Neuronal stem cell (in vitro differentiated cells): ENCODE measurements around the gene H1-8.
A peak's percentile ranks its signal among the peaks of the same experiment; 100 is the strongest.

ENCODE experiments used
- DNase-seq: peaks from one replicate; pipeline ENCODE4 v3.0.0-alpha.2; 2013; ENCODE audit warnings: low spot score
- H2AFZ ChIP-seq: one replicate; pipeline ENCODE4 v1.6.1; 2013; ENCODE audit warnings: mild to moderate bottlenecking, low read length, inconsistent platforms
- H2AK5ac ChIP-seq: 2 replicates; pipeline ENCODE4 v1.6.1; 2013; ENCODE audit warnings: low read depth, mild to moderate bottlenecking, inconsistent platforms, low read length, moderate library complexity, mixed read lengths
- H2BK120ac ChIP-seq: 2 replicates; pipeline ENCODE4 v1.6.1; 2013; ENCODE audit warnings: low read depth, mild to moderate bottlenecking, inconsistent platforms, low read length, moderate library complexity, mixed read lengths
- H2BK12ac ChIP-seq: one replicate; pipeline ENCODE4 v1.6.1; 2013; ENCODE audit warnings: low read length, inconsistent platforms
- H2BK15ac ChIP-seq: 2 replicates; pipeline ENCODE4 v1.6.1; 2013; ENCODE audit warnings: mild to moderate bottlenecking, low read length, inconsistent platforms, mixed read lengths
- H2BK5ac ChIP-seq: one replicate; pipeline ENCODE4 v1.6.1; 2013; ENCODE audit warnings: inconsistent platforms, mild to moderate bottlenecking, low read length, moderate library complexity
- H3K14ac ChIP-seq: one replicate; pipeline ENCODE4 v1.6.1; 2013; ENCODE audit warnings: low read length, inconsistent platforms
- H3K18ac ChIP-seq: 2 replicates; pipeline ENCODE4 v1.6.1; 2013; ENCODE audit warnings: low read length, inconsistent platforms
- H3K23ac ChIP-seq: 2 replicates; pipeline ENCODE4 v1.6.1; 2013; ENCODE audit warnings: low read depth, mild to moderate bottlenecking, mixed read lengths, low read length, inconsistent platforms; ENCODE audit not compliant: poor library complexity
- H3K27ac ChIP-seq: replicated peaks from 3 replicates; pipeline ENCODE4 v1.5.1; 2013; ENCODE audit warnings: low read length, inconsistent platforms
- H3K27me3 ChIP-seq, 3 experiments: 2 replicates each; pipeline ENCODE4 v1.6.1; 2013; ENCODE audit warnings: low read length in 3 of 3, mild to moderate bottlenecking in 2 of 3, inconsistent platforms in 1 of 3, low read depth in 1 of 3, mixed read lengths in 1 of 3, moderate library complexity in 1 of 3; ENCODE audit not compliant: control insufficient read depth in 3 of 3, insufficient read depth in 3 of 3
- H3K36me3 ChIP-seq, 2 donors: replicated peaks in 1 of 2; 2 replicates each; pipeline ENCODE4 v1.6.1; 2013; ENCODE audit warnings: low read length in 2 of 2; ENCODE audit not compliant: control insufficient read depth in 2 of 2, insufficient read depth in 2 of 2
- H3K4ac ChIP-seq: 2 replicates; pipeline ENCODE4 v1.6.1; 2013; ENCODE audit warnings: inconsistent platforms, mild to moderate bottlenecking, low read length, moderate library complexity
- H3K4me1 ChIP-seq, 2 donors: 1 replicate in 1 of 2; 2 replicates in 1 of 2; pipeline ENCODE4 v1.6.1; 2013; ENCODE audit warnings: low read length in 2 of 2, low read depth in 1 of 2; ENCODE audit not compliant: control insufficient read depth in 2 of 2, insufficient read depth in 1 of 2
- H3K4me2 ChIP-seq: one replicate; pipeline ENCODE4 v1.6.1; 2013; ENCODE audit warnings: mild to moderate bottlenecking, low read length, inconsistent platforms; ENCODE audit not compliant: insufficient read depth, poor library complexity, severe bottlenecking
- H3K4me3 ChIP-seq, 2 donors: 2 replicates each; pipeline ENCODE4 v1.5.1; 2013; ENCODE audit warnings: low read length in 2 of 2, mild to moderate bottlenecking in 2 of 2, inconsistent platforms in 1 of 2, moderate library complexity in 1 of 2
- H3K79me1 ChIP-seq: one replicate; pipeline ENCODE4 v1.6.1; 2013; ENCODE audit warnings: low read depth, mild to moderate bottlenecking, inconsistent platforms, low read length, moderate library complexity
- H3K9ac ChIP-seq: one replicate; pipeline ENCODE4 v1.6.1; 2013; ENCODE audit warnings: mild to moderate bottlenecking, low read depth, low read length, inconsistent platforms; ENCODE audit not compliant: poor library complexity
- H3K9me3 ChIP-seq, 2 donors: replicated peaks in 1 of 2; 2 replicates each; pipeline versions ENCODE3 to v1.6.1; 2013; ENCODE audit warnings: low read length in 2 of 2, mild to moderate bottlenecking in 2 of 2, inconsistent platforms in 1 of 2, low read depth in 1 of 2, mixed read lengths in 1 of 2, moderate library complexity in 1 of 2; ENCODE audit not compliant: control insufficient read depth in 2 of 2, insufficient read depth in 1 of 2
- H4K8ac ChIP-seq: one replicate; pipeline ENCODE4 v1.6.1; 2013; ENCODE audit warnings: low read depth, mild to moderate bottlenecking, inconsistent platforms, low read length, moderate library complexity
- H4K91ac ChIP-seq: one replicate; pipeline ENCODE4 v1.6.1; 2013; ENCODE audit warnings: low read length, low read depth, mild to moderate bottlenecking, inconsistent platforms; ENCODE audit not compliant: poor library complexity
- WGBS, 2 donors: extraction: QIAGEN DNeasy Blood & Tissue Kit; methylation state at CpG; one replicate each; pipeline ENCODE4 v1.1.7; 2013; ENCODE audit warnings: missing lambda C conversion rate in 2 of 2, mixed read lengths in 1 of 2; ENCODE audit not compliant: insufficient read length in 2 of 2, insufficient replicate concordance in 1 of 2; ENCODE audit errors: extremely low coverage in 2 of 2; 5-methylcytosine and 5-hydroxymethylcytosine counted together

Gene H1-8

GRCh38 chr3:129549805-129550204 is 6.8 kb downstream of the H1-8 start:
- Histone ChIP-seq H2BK120ac (no peak overlapping the region), H3K36me3 (no peaks in the 10 kb centered on the region), H2AFZ (no peak overlapping the region), H4K8ac (no peak overlapping the region), H4K91ac (no peak overlapping the region), H3K14ac (no peak overlapping the region), H3K4me3 (no peak overlapping the region), H3K4ac (no peak overlapping the region), H3K27me3 (no peaks in the 10 kb centered on the region), H3K4me2 (no peak overlapping the region), H3K9me3 (no peaks in the 10 kb centered on the region), H2BK15ac (no peak overlapping the region), H3K79me1 (no peaks in the 10 kb centered on the region), H2AK5ac (no peak overlapping the region), H2BK12ac (no peak overlapping the region), H3K4me1 (peaks cover 11 to 22% of the 10 kb centered on the region in 2 donors), H2BK5ac (no peak overlapping the region), H3K18ac (no peak overlapping the region), H3K23ac (no peak overlapping the region), H3K9ac (no peak overlapping the region), H3K27ac (no peak overlapping the region)
- DNase-seq = no peak
- whole genome bisulfite sequencing, 2 donors = no CpG with 5 or more reads among the region's 3 CpGs

- Histone ChIP-seq H3K4me3 (no peak overlapping the region), H3K14ac (no peak overlapping the region), H3K23ac (no peak overlapping the region), H4K91ac (no peak overlapping the region), H3K27ac (no peak overlapping the region), H3K36me3 (peaks cover 0 to 16% of the 10 kb centered on the region in 2 donors), H2AFZ (peak overlapping the region; percentile 63), H3K9ac (no peak overlapping the region), H3K18ac (no peak overlapping the region), H2BK15ac (peak overlapping the region; percentile 46), H3K79me1 (no peaks in the 10 kb centered on the region), H3K9me3 (no peaks in the 10 kb centered on the region), H2BK120ac (peak overlapping the region; percentile 20), H2BK5ac (no peak overlapping the region), H2AK5ac (no peak overlapping the region), H3K4me2 (no peak overlapping the region), H3K4me1 (peaks cover 22 to 24% of the 10 kb centered on the region in 2 donors), H3K27me3 (no peaks in the 10 kb centered on the region), H4K8ac (no peak overlapping the region), H3K4ac (no peak overlapping the region), H2BK12ac (no peak overlapping the region)
- no peak for DNase-seq
- WGBS, 2 donors = no CpG with 5 or more reads among the region's 10 CpGs
Measured at GRCh38 chr3:129552287-129553050, 9.5 kb downstream of the H1-8 start.

DNA sequence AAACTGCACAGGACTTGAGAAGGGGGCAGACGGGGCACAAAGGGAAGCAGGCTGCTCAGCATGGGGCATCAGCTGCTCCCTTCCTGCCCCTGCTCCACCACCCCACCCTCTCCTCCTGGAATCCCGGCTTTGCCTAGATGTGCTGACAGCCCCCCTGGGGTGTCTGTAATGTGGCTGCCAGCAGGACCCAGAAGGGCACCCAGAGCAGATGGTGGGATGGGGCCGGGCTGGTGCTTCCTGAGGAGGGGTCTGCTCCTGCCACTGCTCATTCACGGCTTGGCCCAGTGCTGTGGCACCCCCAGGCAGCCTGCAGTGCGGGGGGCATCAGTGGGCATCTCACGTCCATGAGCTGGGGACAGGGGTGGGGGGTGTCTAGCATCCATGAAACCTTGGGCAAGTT is 10.2 kb downstream of the H1-8 start:
- H3K4me3 ChIP-seq = no peak overlapping the region
- H2BK15ac ChIP-seq = peak overlapping the region; percentile 23
- H3K79me1 ChIP-seq = no peaks in the 10 kb centered on the region
- no peak overlapping the region for H4K8ac ChIP-seq
- no peaks in the 10 kb centered on the region for H3K27me3 ChIP-seq
- H2AK5ac ChIP-seq = peak overlapping the region; percentile 76
- H3K4ac ChIP-seq = no peak overlapping the region
- peak overlapping the region; percentile 50 for H3K18ac ChIP-seq
- no peak overlapping the region for H3K9ac ChIP-seq
- no peak overlapping the region for H3K14ac ChIP-seq
- peak overlapping the region; percentile 19 for H3K23ac ChIP-seq
- WGBS, 2 donors = no CpG with 5 or more reads among the region's 6 CpGs
- peaks cover 17 to 31% of the 10 kb centered on the region in 2 donors for H3K4me1 ChIP-seq
- DNase-seq = no peak
- H2BK12ac ChIP-seq = no peak overlapping the region
- no peak overlapping the region for H3K4me2 ChIP-seq
- H3K9me3 ChIP-seq = no peaks in the 10 kb centered on the region
- no peak overlapping the region for H2AFZ ChIP-seq
- peak overlapping the region; percentile 20 for H2BK120ac ChIP-seq
- peaks cover 0 to 22% of the 10 kb centered on the region in 2 donors for H3K36me3 ChIP-seq
- no peak overlapping the region for H3K27ac ChIP-seq
- no peak overlapping the region for H2BK5ac ChIP-seq
- no peak overlapping the region for H4K91ac ChIP-seq

DNA sequence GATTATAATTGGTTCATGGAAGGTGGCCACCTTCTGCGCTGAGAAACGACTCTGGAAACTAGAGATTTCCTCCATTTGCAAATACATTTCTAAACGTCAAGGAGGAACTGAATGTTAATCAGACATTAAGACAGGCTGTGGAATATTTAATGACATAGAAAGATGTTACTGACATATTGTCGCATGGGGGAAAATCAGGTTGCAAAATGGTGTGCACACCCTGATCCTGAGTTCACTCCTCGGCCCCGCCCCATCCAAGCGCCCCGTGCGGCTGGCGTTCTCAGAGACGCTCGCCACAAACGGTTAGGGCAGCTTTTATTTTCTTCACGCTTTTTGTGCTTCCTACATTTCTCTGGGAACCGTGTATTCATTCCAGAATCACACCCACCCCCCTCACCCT is 10.7 kb downstream of the H1-8 start:
- Histone ChIP-seq H3K14ac (no peak overlapping the region), H2AFZ (no peak overlapping the region), H3K4me3 (no peak overlapping the region), H3K27me3 (no peaks in the 10 kb centered on the region), H2BK15ac (no peak overlapping the region), H4K8ac (no peak overlapping the region), H3K4ac (no peak overlapping the region), H3K18ac (no peak overlapping the region), H2BK5ac (no peak overlapping the region), H3K4me2 (no peak overlapping the region), H3K9me3 (no peaks in the 10 kb centered on the region), H4K91ac (no peak overlapping the region), H2AK5ac (no peak overlapping the region), H3K4me1 (peaks cover 12 to 35% of the 10 kb centered on the region in 2 donors), H3K79me1 (no peaks in the 10 kb centered on the region), H3K23ac (no peak overlapping the region), H3K27ac (no peak overlapping the region), H3K9ac (no peak overlapping the region), H3K36me3 (peaks cover 0 to 28% of the 10 kb centered on the region in 2 donors), H2BK120ac (no peak overlapping the region), H2BK12ac (no peak overlapping the region)
- no peak for DNase-seq
- no CpG with 5 or more reads among the region's 15 CpGs for WGBS, 2 donors
